Lung (tissue), 12 donors: ENCODE measurements around the gene CDH4. TPM values are rescaled to one million over a fixed set of nuclear protein-coding genes. Genes with fewer than 3 reads are reported as not detected.

ENCODE experiments used
- ATAC-seq: fragments of 200-7000 bp; cut with Tn5 transposase; one replicate; pipeline ENCODE4 v1.9.1; 2020; ENCODE audit warnings: moderate number of reproducible peaks; ENCODE audit not compliant: insufficient read depth, low FRiP score
- DNase-seq, 3 donors: peaks; one replicate each; pipeline ENCODE4 v3.0.0-alpha.2; 2013 to 2017
- H3K27ac ChIP-seq, 2 donors: one replicate each; pipeline ENCODE4 v1.5.1; 2013; ENCODE audit warnings: mild to moderate bottlenecking in 2 of 2, moderate library complexity in 2 of 2, control low read depth in 1 of 2, inconsistent platforms in 1 of 2, low read depth in 1 of 2, low read length in 1 of 2
- H3K27me3 ChIP-seq, 3 donors: one replicate each; pipeline ENCODE4 v1.5.1; 2013; ENCODE audit warnings: low read length in 2 of 3; ENCODE audit not compliant: control insufficient read depth in 3 of 3, insufficient read depth in 3 of 3
- H3K36me3 ChIP-seq, 4 donors: one replicate each; pipeline ENCODE4 v1.5.1; 2013; ENCODE audit warnings: low read length in 4 of 4, mild to moderate bottlenecking in 1 of 4, moderate library complexity in 1 of 4; ENCODE audit not compliant: control insufficient read depth in 4 of 4, insufficient read depth in 4 of 4
- H3K4me1 ChIP-seq, 5 donors: one replicate each; pipeline ENCODE4 v1.5.1; 2013; ENCODE audit warnings: low read length in 5 of 5, mild to moderate bottlenecking in 2 of 5, moderate library complexity in 1 of 5; ENCODE audit not compliant: control insufficient read depth in 5 of 5, insufficient read depth in 5 of 5
- H3K4me3 ChIP-seq: one replicate; pipeline ENCODE4 v1.5.1; 2013; ENCODE audit warnings: mild to moderate bottlenecking, control low read depth, moderate library complexity
- H3K9ac ChIP-seq, 2 donors: one replicate each; pipeline ENCODE4 v1.5.1; 2013; ENCODE audit warnings: low read length in 2 of 2, control low read depth in 1 of 2; ENCODE audit not compliant: insufficient read depth in 1 of 2
- H3K9me3 ChIP-seq, 4 donors: one replicate each; pipeline ENCODE4 v1.5.1; 2013; ENCODE audit warnings: low read length in 3 of 4, mild to moderate bottlenecking in 1 of 4, moderate library complexity in 1 of 4; ENCODE audit not compliant: control insufficient read depth in 4 of 4, insufficient read depth in 3 of 4
- WGBS, 2 donors: extraction: QIAGEN DNeasy Blood & Tissue Kit; methylation state at CpG; one replicate each; pipeline ENCODE4 v1.1.7; 2013; 5-methylcytosine and 5-hydroxymethylcytosine counted together
- polyA plus RNA-seq, 2 donors: library from polyadenylated mRNA; stranded (reverse); fragments of 200-250 nt; gene quantifications; one replicate each; pipeline ENCODE4 v1.2.1, GENCODE V29; 2013
- total RNA-seq, 2 donors: library from RNA; depleted of rRNA in 1 of 2; stranded (reverse); fragments of >200 nt in 1 of 2; gene quantifications; one replicate each; pipeline ENCODE4 v1.2.1, GENCODE V29; 2014 to 2021
- TF ChIP-seq, protein P1 (sequence below): IDR thresholded peaks from 2 replicates; pipeline ENCODE4 v1.5.1; 2012; ENCODE audit warnings: mild to moderate bottlenecking; ENCODE audit errors: control extremely low read depth, extremely low read depth
- donor health status: control.
- donor health status: control.
- donor health status: Bipolar disorder and iron deficiency.
- donor health status: healthy.
- donor health status: DM: yes; HTN: yes; CAD: no.

CDH4 gene
- total and polyA plus RNA-seq, 4 donors, result 0.10 to 2.1 (median 0.34) TPM

DNA sequence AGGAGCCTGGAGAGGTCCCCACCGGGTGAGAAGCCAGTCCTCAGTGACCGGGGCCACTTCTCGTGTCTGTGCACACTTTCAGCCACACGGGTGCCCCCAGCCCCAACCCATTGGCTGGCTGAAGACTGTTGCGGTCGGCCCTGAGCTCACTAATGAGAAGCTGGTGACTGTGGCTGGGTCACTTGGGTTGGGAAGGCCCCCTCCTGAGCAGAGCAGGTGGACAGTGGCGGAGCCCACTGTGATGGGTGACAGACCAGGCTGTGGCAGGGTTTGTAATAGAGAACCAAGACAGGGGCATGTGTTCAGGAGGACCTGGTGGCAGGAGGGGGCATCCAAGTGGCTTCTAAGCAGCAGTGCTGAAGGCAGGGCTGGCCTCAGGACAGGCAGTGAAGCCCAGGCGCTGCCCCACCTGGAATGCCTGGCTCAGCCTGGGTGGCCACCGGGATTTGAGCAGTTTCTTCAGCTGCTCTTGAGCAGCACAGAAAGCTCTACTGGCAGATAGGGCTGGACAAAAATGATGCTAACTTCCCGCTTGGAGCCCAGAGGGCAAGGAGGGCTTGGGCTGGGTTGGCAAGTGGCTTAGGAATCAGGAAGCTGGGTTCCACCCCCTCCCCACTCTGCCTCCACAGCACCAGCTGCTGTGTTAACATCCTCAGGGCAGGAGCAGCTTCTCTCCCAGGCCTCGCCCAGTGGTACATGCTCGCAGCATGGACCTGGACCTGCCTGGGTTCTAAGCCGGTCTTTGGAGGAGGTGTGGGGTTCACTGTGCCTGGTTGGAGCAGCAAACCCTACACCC is 256.4 kb downstream of the CDH4 start:
- ATAC-seq (no peak), DNase-seq (no peak)
- H3K36me3 ChIP-seq, result no peaks in the 10 kb centered on the region
- H3K9ac ChIP-seq, result no peak overlapping the region
- H3K27me3 ChIP-seq, result peaks cover 0 to 10% (median 0%) of the 10 kb centered on the region in 3 donors
- H3K4me3 ChIP-seq, result no peak overlapping the region
- peaks cover 0 to 3% (median 0%) of the 10 kb centered on the region in 4 donors for H3K9me3 ChIP-seq
- WGBS, 2 donors, result 77 to 82% methylated on average over 13 of the region's 13 CpGs
- H3K4me1 ChIP-seq, result no peaks in the 10 kb centered on the region
- TF ChIP-seq, protein P1, sequence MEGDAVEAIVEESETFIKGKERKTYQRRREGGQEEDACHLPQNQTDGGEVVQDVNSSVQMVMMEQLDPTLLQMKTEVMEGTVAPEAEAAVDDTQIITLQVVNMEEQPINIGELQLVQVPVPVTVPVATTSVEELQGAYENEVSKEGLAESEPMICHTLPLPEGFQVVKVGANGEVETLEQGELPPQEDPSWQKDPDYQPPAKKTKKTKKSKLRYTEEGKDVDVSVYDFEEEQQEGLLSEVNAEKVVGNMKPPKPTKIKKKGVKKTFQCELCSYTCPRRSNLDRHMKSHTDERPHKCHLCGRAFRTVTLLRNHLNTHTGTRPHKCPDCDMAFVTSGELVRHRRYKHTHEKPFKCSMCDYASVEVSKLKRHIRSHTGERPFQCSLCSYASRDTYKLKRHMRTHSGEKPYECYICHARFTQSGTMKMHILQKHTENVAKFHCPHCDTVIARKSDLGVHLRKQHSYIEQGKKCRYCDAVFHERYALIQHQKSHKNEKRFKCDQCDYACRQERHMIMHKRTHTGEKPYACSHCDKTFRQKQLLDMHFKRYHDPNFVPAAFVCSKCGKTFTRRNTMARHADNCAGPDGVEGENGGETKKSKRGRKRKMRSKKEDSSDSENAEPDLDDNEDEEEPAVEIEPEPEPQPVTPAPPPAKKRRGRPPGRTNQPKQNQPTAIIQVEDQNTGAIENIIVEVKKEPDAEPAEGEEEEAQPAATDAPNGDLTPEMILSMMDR, result no peak
- no peak overlapping the region for H3K27ac ChIP-seq

DNA sequence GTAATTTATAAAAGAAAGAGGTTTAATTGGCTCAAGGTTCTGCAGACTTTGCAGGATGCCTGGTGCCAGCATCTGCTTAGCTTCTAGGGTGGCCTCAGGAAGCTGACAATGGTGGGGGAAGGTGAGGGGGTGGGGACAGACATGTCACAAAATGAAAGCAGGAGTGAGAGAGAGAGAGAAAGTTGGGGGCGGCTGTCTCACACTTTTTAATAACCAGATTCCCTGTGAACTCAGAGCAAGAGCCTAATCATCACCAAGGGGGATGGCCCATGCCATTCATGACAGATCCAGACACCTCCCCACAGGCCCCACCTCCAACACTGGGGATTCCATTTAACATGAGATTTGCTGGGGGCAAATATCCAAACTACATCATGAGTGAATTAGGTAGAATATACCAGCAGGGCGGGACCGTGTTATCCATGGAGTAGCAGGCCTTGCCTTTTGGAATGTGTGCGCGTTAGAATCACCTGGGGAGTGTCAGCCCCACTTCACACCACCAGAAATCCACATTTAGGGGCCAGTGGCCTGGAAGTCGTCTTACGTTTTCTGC is 258.8 kb downstream of the CDH4 start:
- H3K27ac ChIP-seq, result no peak overlapping the region
- TF ChIP-seq, protein P1, result no peak
- peaks cover 0 to 2% (median 0%) of the 10 kb centered on the region in 4 donors for H3K9me3 ChIP-seq
- no peaks in the 10 kb centered on the region for H3K36me3 ChIP-seq
- H3K4me3 ChIP-seq, result no peak overlapping the region
- peaks cover 0 to 10% (median 0%) of the 10 kb centered on the region in 3 donors for H3K27me3 ChIP-seq
- no peak for DNase-seq
- no peaks in the 10 kb centered on the region for H3K4me1 ChIP-seq
- no peak overlapping the region for H3K9ac ChIP-seq
- ATAC-seq, result no peak
- WGBS, 2 donors, result 76 to 91% methylated on average over 7 of the region's 7 CpGs

DNA sequence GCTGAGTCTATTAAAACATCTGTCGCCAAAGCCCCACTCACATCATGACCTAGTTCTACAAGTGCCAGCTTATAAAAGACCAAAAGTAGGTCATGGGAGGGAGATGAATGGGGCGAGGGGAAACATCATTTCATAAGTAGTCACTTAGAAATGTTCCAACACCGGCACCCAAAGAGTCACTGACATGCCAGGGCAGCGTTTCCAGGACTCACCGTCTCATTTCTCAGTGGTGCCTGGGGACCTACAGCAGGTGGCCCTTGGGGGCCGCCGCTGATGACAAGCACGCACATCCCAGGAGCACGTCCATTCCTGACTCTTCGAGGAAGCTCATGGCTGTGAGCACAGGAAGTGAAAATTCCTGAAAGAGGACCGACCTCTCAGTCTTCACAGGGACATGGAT is 260.4 kb downstream of the CDH4 start:
- H3K9me3 ChIP-seq, result peaks cover 0 to 2% (median 0%) of the 10 kb centered on the region in 4 donors
- peaks cover 0 to 10% (median 0%) of the 10 kb centered on the region in 3 donors for H3K27me3 ChIP-seq
- H3K27ac ChIP-seq, result no peak overlapping the region
- 84 to 90% methylated on average over 11 of the region's 11 CpGs for WGBS, 2 donors
- H3K36me3 ChIP-seq, result no peaks in the 10 kb centered on the region
- H3K4me3 ChIP-seq, result no peak overlapping the region
- DNase-seq (no peak), ATAC-seq (no peak)
- TF ChIP-seq, protein P1, result no peak
- H3K4me1 ChIP-seq, result no peaks in the 10 kb centered on the region
- no peak overlapping the region for H3K9ac ChIP-seq
